GM19324 (cell line): ENCODE results near the gene PLEKHM2.

Experiments
- ATAC-seq: cut with Tn5 transposase; IDR thresholded peaks from one replicate; pipeline ENCODE4 v1.9.1; 2021; ENCODE audit warnings: mild to moderate bottlenecking, moderate library complexity; ENCODE audit not compliant: unreplicated experiment, low FRiP score

PLEKHM2 gene

GRCh38 chr1:15736038-15736891, 52.1 kb downstream of the PLEKHM2 start, which contains the start of gene SLC25A34:
SLC25A34 (plus strand) TSS chr1:15736258; CDS start chr1:15736486, 228 bp downstream.
- ATAC-seq, result no peak

- ATAC-seq, result no peak
Observed at GRCh38 chr1:15736892-15737261, 52.8 kb downstream of the PLEKHM2 start.

- ATAC-seq, result no peak
Observed at GRCh38 chr1:15737324-15738319, 53.5 kb downstream of the PLEKHM2 start.

GRCh38 chr1:15738416-15739113, 54.4 kb downstream of the PLEKHM2 start:
- ATAC-seq, result no peak

- ATAC-seq, result no peak
Observed at GRCh38 chr1:15739259-15739658, 55.1 kb downstream of the PLEKHM2 start.

GRCh38 chr1:15739745-15740144, 55.6 kb downstream of the PLEKHM2 start:
- no peak for ATAC-seq

GRCh38 chr1:15740924-15741850, 57.1 kb downstream of the PLEKHM2 start:
- ATAC-seq, result peak; percentile 53

- no peak for ATAC-seq
Observed at GRCh38 chr1:15742339-15742801, 58.2 kb downstream of the PLEKHM2 start, which contains the start of gene TMEM82. TMEM82 (plus strand) TSS chr1:15742499; CDS start chr1:15742560, 61 bp downstream.

GRCh38 chr1:15744122-15744679, 60.1 kb downstream of the PLEKHM2 start:
- no peak for ATAC-seq

GRCh38 chr1:15747378-15747777, 63.3 kb downstream of the PLEKHM2 start:
- ATAC-seq, result no peak

GRCh38 chr1:15748264-15748663, 64.1 kb downstream of the PLEKHM2 start:
- no peak for ATAC-seq

- no peak for ATAC-seq
Observed at GRCh38 chr1:15748690-15749398, 64.7 kb downstream of the PLEKHM2 start.

- ATAC-seq, result no peak
Observed at GRCh38 chr1:15749399-15750291, 65.5 kb downstream of the PLEKHM2 start.

- no peak for ATAC-seq
Observed at GRCh38 chr1:15750924-15751323, 66.8 kb downstream of the PLEKHM2 start.

GRCh38 chr1:15751717-15752116, 67.6 kb downstream of the PLEKHM2 start:
- ATAC-seq, result no peak

- ATAC-seq, result no peak
Observed at GRCh38 chr1:15753776-15754175, 69.7 kb downstream of the PLEKHM2 start.

GRCh38 chr1:15755021-15755645, 71.0 kb downstream of the PLEKHM2 start:
- ATAC-seq, result no peak
